Calu3 (cell line): ENCODE measurements around the gene LMF1. TPM values are rescaled to one million over a fixed set of nuclear protein-coding genes. Genes with fewer than 3 reads are reported as not detected.
"Not testable (repeated sequence)": the region's sequence is repeated elsewhere in the genome, so short reads cannot be mapped to it uniquely, and the experiment has no call there.

Source experiments
- BruUV-seq: library from RNA; stranded (reverse); fragments of 400-500 nt; replicated peaks from 2 replicates; lab custom pipeline; 2021; lab: Mats Ljungman, UMichigan
- CTCF ChIA-PET: fragments of 300-600 bp; sonication (Branson Sonifier 250); formaldehyde crosslinking; loops from one replicate; lab custom pipeline; 2022; ENCODE audit warnings: antibody characterized with exemption; lab: Charles Lee
- DNase-seq: peaks from one replicate; pipeline ENCODE4 v3.0.0; 2022
- H3K27ac Mint-ChIP-seq: one replicate; pipeline ENCODE4 v1.8.0; 2022; ENCODE audit warnings: mixed read lengths; ENCODE audit not compliant: unreplicated experiment
- H3K27me3 Mint-ChIP-seq: one replicate; pipeline ENCODE4 v1.8.0; 2022; ENCODE audit warnings: mixed read lengths; ENCODE audit not compliant: unreplicated experiment
- H3K36me3 Mint-ChIP-seq: one replicate; pipeline ENCODE4 v1.8.0; 2022; ENCODE audit warnings: mild to moderate bottlenecking, moderate library complexity, mixed read lengths; ENCODE audit not compliant: insufficient read depth, unreplicated experiment
- H3K4me1 Mint-ChIP-seq: one replicate; pipeline ENCODE4 v1.8.0; 2022; ENCODE audit warnings: mild to moderate bottlenecking, low read depth, mixed read lengths; ENCODE audit not compliant: unreplicated experiment
- H3K4me3 Mint-ChIP-seq: one replicate; pipeline ENCODE4 v1.8.0; 2022; ENCODE audit warnings: mild to moderate bottlenecking, low read depth, moderate library complexity, mixed read lengths; ENCODE audit not compliant: unreplicated experiment
- H3K9me3 Mint-ChIP-seq: one replicate; pipeline ENCODE4 v1.8.0; 2022; ENCODE audit warnings: low read depth, mixed read lengths; ENCODE audit not compliant: unreplicated experiment
- CTCF ChIP-seq: fragments of 200-600 bp; IDR thresholded peaks from one replicate; pipeline ENCODE4 v1.8.0; 2022; ENCODE audit warnings: antibody characterized with exemption; ENCODE audit not compliant: unreplicated experiment
- intact Hi-C: fragments of 100-400 bp; cut with micrococcal nuclease; formaldehyde crosslinking; loops from one replicate; pipeline ENCODE4 v1.10.0; 2022; ENCODE audit not compliant: unreplicated experiment
- total RNA-seq: library from RNA; stranded (reverse); gene quantifications from 2 replicates; pipeline ENCODE4 v1.2.3, GENCODE V29; 2022

Gene LMF1
- total RNA-seq, 1 experiment from 2014 or later, result 31.9 TPM

- H3K27me3 Mint-ChIP-seq, result peaks cover 75% of the 10 kb centered on the region
- DNase-seq, result no peak
- CTCF ChIA-PET, result no interaction called here
- H3K4me3 Mint-ChIP-seq, result no peak overlapping the region
- peaks cover 4% of the 10 kb centered on the region for H3K36me3 Mint-ChIP-seq
- intact Hi-C loops, result no loop called here
- TF ChIP-seq CTCF, result no peak
- H3K9me3 Mint-ChIP-seq, result no peaks in the 10 kb centered on the region
- no peaks in the 10 kb centered on the region for H3K4me1 Mint-ChIP-seq
- no peak overlapping the region for H3K27ac Mint-ChIP-seq
- BruUV-seq, result no TSS peak
Observed at GRCh38 chr16:841455-842060, 129.2 kb downstream of the LMF1 start.

- H3K27ac Mint-ChIP-seq, result no peak overlapping the region
- no peak for DNase-seq
- no peaks in the 10 kb centered on the region for H3K4me1 Mint-ChIP-seq
- intact Hi-C loops, result no loop called here
- no peaks in the 10 kb centered on the region for H3K9me3 Mint-ChIP-seq
- CTCF ChIA-PET, result interaction anchor here (0.6 to 0.7 kb wide), 4 partner anchors 8 to 1212 kb away, joined by 3 to 5 read pairs (median 3); no protein-coding TSS in a partner anchor
- peaks cover 4% of the 10 kb centered on the region for H3K36me3 Mint-ChIP-seq
- peaks cover 74% of the 10 kb centered on the region for H3K27me3 Mint-ChIP-seq
- TF ChIP-seq CTCF, result no peak
- H3K4me3 Mint-ChIP-seq, result no peak overlapping the region
- no TSS peak for BruUV-seq
Observed at GRCh38 chr16:840561-841454, 130.0 kb downstream of the LMF1 start.

GRCh38 chr16:839643-840408, 131.0 kb downstream of the LMF1 start:
- CTCF ChIA-PET, result interaction anchor here (0.6 kb wide), 3 partner anchors 334 to 1213 kb away, joined by 3 to 5 read pairs (median 3); no protein-coding TSS in a partner anchor
- Mint-ChIP-seq H3K9me3 (no peaks in the 10 kb centered on the region), H3K27me3 (peaks cover 73% of the 10 kb centered on the region), H3K4me3 (no peak overlapping the region), H3K4me1 (no peaks in the 10 kb centered on the region), H3K27ac (no peak overlapping the region), H3K36me3 (peaks cover 5% of the 10 kb centered on the region)
- intact Hi-C loops, result no loop called here
- no peak for TF ChIP-seq CTCF
- no peak for DNase-seq
- BruUV-seq, result no TSS peak

- Mint-ChIP-seq H3K4me3 (no peak overlapping the region), H3K4me1 (no peaks in the 10 kb centered on the region), H3K27me3 (peaks cover 73% of the 10 kb centered on the region), H3K9me3 (no peaks in the 10 kb centered on the region), H3K27ac (no peak overlapping the region), H3K36me3 (peaks cover 5% of the 10 kb centered on the region)
- intact Hi-C loops, result no loop called here
- DNase-seq, result no peak
- CTCF ChIA-PET, result no interaction called here
- TF ChIP-seq CTCF, result no peak
- BruUV-seq, result no TSS peak
Observed at GRCh38 chr16:838741-839140, 132.0 kb downstream of the LMF1 start.

GRCh38 chr16:836822-837221, 134.0 kb downstream of the LMF1 start:
- H3K4me3 Mint-ChIP-seq, H3K4me1 Mint-ChIP-seq, BruUV-seq, intact Hi-C loops, H3K36me3 Mint-ChIP-seq, H3K27ac Mint-ChIP-seq, H3K9me3 Mint-ChIP-seq, CTCF ChIA-PET, DNase-seq: not testable (repeated sequence)
- peaks cover 72% of the 10 kb centered on the region for H3K27me3 Mint-ChIP-seq
